H9 (cell line): ENCODE results near the gene UGT1A7. TPM values are rescaled to one million over a fixed set of nuclear protein-coding genes. Genes with fewer than 3 reads are reported as not detected.
"Not testable (repeated sequence)": the region's sequence is repeated elsewhere in the genome, so short reads cannot be mapped to it uniquely, and the experiment has no call there.

ENCODE experiments used
- DNase-seq: peaks from one replicate; pipeline ENCODE4 v3.0.0-alpha.2; 2017
- H2AFZ ChIP-seq: one replicate; pipeline ENCODE4 v1.6.1; 2013; ENCODE audit warnings: mild to moderate bottlenecking, low read length, control low read depth, moderate library complexity
- H2AK5ac ChIP-seq: 2 replicates; pipeline ENCODE4 v1.6.1; 2013; ENCODE audit warnings: low read length, control low read depth, mixed read lengths; ENCODE audit not compliant: insufficient read length
- H2BK120ac ChIP-seq: one replicate; pipeline ENCODE4 v1.6.1; 2013; ENCODE audit warnings: low read depth, mild to moderate bottlenecking, low read length, control low read depth, inconsistent platforms; ENCODE audit not compliant: poor library complexity, severe bottlenecking
- H2BK12ac ChIP-seq: 2 replicates; pipeline ENCODE4 v1.6.1; 2013; ENCODE audit warnings: low read length, control low read depth, mixed read lengths, low read depth; ENCODE audit not compliant: insufficient read length
- H2BK15ac ChIP-seq: 2 replicates; pipeline ENCODE4 v1.6.1; 2013; ENCODE audit warnings: low read depth, low read length, control low read depth
- H2BK20ac ChIP-seq: one replicate; pipeline ENCODE4 v1.6.1; 2013; ENCODE audit warnings: low read depth, mild to moderate bottlenecking, low read length, control low read depth, inconsistent platforms; ENCODE audit not compliant: poor library complexity, severe bottlenecking
- H2BK5ac ChIP-seq: 2 replicates; pipeline ENCODE4 v1.6.1; 2013; ENCODE audit warnings: low read length, control low read depth, mixed read lengths; ENCODE audit not compliant: insufficient read length
- H3K14ac ChIP-seq: 2 replicates; pipeline ENCODE4 v1.6.1; 2013; ENCODE audit warnings: low read length, control low read depth; ENCODE audit not compliant: insufficient read depth
- H3K18ac ChIP-seq: 2 replicates; pipeline ENCODE4 v1.6.1; 2013; ENCODE audit warnings: low read depth, mild to moderate bottlenecking, mixed read lengths, low read length, control low read depth; ENCODE audit not compliant: insufficient read length
- H3K23ac ChIP-seq: 2 replicates; pipeline ENCODE4 v1.6.1; 2013; ENCODE audit warnings: low read length, control low read depth, mixed read lengths, low read depth; ENCODE audit not compliant: insufficient read length
- H3K23me2 ChIP-seq: 2 replicates; pipeline ENCODE4 v1.6.1; 2013; ENCODE audit warnings: low read depth, mild to moderate bottlenecking, mixed read lengths, low read length, control low read depth; ENCODE audit not compliant: insufficient read length, poor library complexity, severe bottlenecking
- H3K27ac ChIP-seq: 2 replicates; pipeline ENCODE4 v1.5.1; 2013; ENCODE audit warnings: low read length, control low read depth, mixed read lengths, low read depth; ENCODE audit not compliant: insufficient read length
- H3K27me3 ChIP-seq: 2 replicates; pipeline ENCODE4 v1.6.1; 2013; ENCODE audit warnings: low read length, control low read depth, inconsistent platforms; ENCODE audit not compliant: insufficient read depth
- H3K4ac ChIP-seq: 2 replicates; pipeline ENCODE4 v1.6.1; 2013; ENCODE audit warnings: low read depth, mild to moderate bottlenecking, control low read depth, inconsistent platforms, low read length, moderate library complexity
- H3K4me1 ChIP-seq: 2 replicates; pipeline ENCODE4 v1.6.1; 2013; ENCODE audit warnings: low read length, control low read depth, inconsistent platforms; ENCODE audit not compliant: insufficient read depth
- H3K4me2 ChIP-seq: 2 replicates; pipeline ENCODE4 v1.6.1; 2013; ENCODE audit warnings: low read length, control low read depth, mixed read lengths; ENCODE audit not compliant: insufficient read length, insufficient read depth
- H3K56ac ChIP-seq: 2 replicates; pipeline ENCODE4 v1.6.1; 2013; ENCODE audit warnings: low read depth, mild to moderate bottlenecking, mixed read lengths, low read length, control low read depth; ENCODE audit not compliant: insufficient read length
- H3K79me1 ChIP-seq: 2 replicates; pipeline ENCODE4 v1.6.1; 2013; ENCODE audit warnings: low read depth, mild to moderate bottlenecking, moderate library complexity, low read length, control low read depth, inconsistent platforms; ENCODE audit not compliant: insufficient read depth, poor library complexity, severe bottlenecking
- H3K79me2 ChIP-seq: 2 replicates; pipeline ENCODE4 v1.6.1; 2013; ENCODE audit warnings: low read length, control low read depth, inconsistent platforms; ENCODE audit not compliant: insufficient read depth
- H3K9ac ChIP-seq: 2 replicates; pipeline ENCODE4 v1.6.1; 2013; ENCODE audit warnings: low read length, control low read depth, mixed read lengths; ENCODE audit not compliant: insufficient read length; ENCODE audit errors: extremely low read depth
- H3K9me3 ChIP-seq: one replicate; pipeline ENCODE4 v1.6.1; 2013; ENCODE audit warnings: low read depth, low read length, inconsistent platforms; ENCODE audit not compliant: control insufficient read depth
- H3T11ph ChIP-seq: one replicate; pipeline ENCODE4 v1.6.1; 2013; ENCODE audit warnings: mild to moderate bottlenecking, low read length, control low read depth, inconsistent platforms
- H4K20me1 ChIP-seq: one replicate; pipeline ENCODE4 v1.6.1; 2013; ENCODE audit not compliant: control insufficient read depth, insufficient read length, insufficient read depth
- H4K5ac ChIP-seq: 2 replicates; pipeline ENCODE4 v1.6.1; 2013; ENCODE audit warnings: low read depth, mild to moderate bottlenecking, mixed read lengths, low read length, control low read depth; ENCODE audit not compliant: insufficient read length
- H4K8ac ChIP-seq: replicated peaks from 2 replicates; pipeline ENCODE4 v1.6.1; 2013; ENCODE audit warnings: low read length, control low read depth, mixed read lengths, low read depth; ENCODE audit not compliant: insufficient read length
- H4K91ac ChIP-seq: 2 replicates; pipeline ENCODE4 v1.6.1; 2013; ENCODE audit warnings: low read depth, mild to moderate bottlenecking, moderate library complexity, mixed read lengths, low read length, control low read depth; ENCODE audit not compliant: insufficient read length
- H3K27ac Mint-ChIP-seq, 3 experiments: 2 replicates in 2 of 3; 3 replicates in 1 of 3; pipeline ENCODE4 v1.8.0; 2020 to 2021; ENCODE audit warnings: mixed read lengths in 3 of 3, mild to moderate bottlenecking in 1 of 3, moderate library complexity in 1 of 3
- H3K27me3 Mint-ChIP-seq: 2 replicates; pipeline ENCODE4 v1.8.0; 2021; ENCODE audit warnings: low read depth, mild to moderate bottlenecking, moderate library complexity, mixed read lengths
- H3K36me3 Mint-ChIP-seq, 3 experiments: 2 replicates in 2 of 3; 3 replicates in 1 of 3; pipeline ENCODE4 v1.8.0; 2020 to 2021; ENCODE audit warnings: low read depth in 3 of 3, mixed read lengths in 3 of 3; ENCODE audit not compliant: insufficient read depth in 1 of 3
- H3K4me1 Mint-ChIP-seq, 2 experiments: 2 replicates each; pipeline ENCODE4 v1.8.0; 2020; ENCODE audit warnings: mixed read lengths in 2 of 2
- H3K4me3 Mint-ChIP-seq, 2 experiments: 2 replicates in 1 of 2; 3 replicates in 1 of 2; pipeline ENCODE4 v1.8.0; 2020 to 2021; ENCODE audit warnings: mild to moderate bottlenecking in 2 of 2, mixed read lengths in 2 of 2, moderate library complexity in 1 of 2
- H3K9me3 Mint-ChIP-seq, 2 experiments: 2 replicates in 1 of 2; 3 replicates in 1 of 2; pipeline ENCODE4 v1.8.0; 2020; ENCODE audit warnings: mild to moderate bottlenecking in 2 of 2, mixed read lengths in 2 of 2, moderate library complexity in 1 of 2
- WGBS: extraction: QIAGEN DNeasy Blood & Tissue Kit; methylation state at CpG from one replicate; pipeline ENCODE4 v1.1.7; 2013; ENCODE audit warnings: missing lambda C conversion rate, low lambda C conversion rate, mixed read lengths; ENCODE audit not compliant: insufficient read length; ENCODE audit errors: extremely low coverage; 5-methylcytosine and 5-hydroxymethylcytosine counted together
- total RNA-seq: library from RNA; stranded (reverse); gene quantifications from 2 replicates; pipeline ENCODE4 v1.2.1, GENCODE V29; 2021

UGT1A7 gene
- total RNA-seq, 1 experiment from 2014 or later, result not detected

- H3K23ac ChIP-seq, H4K5ac ChIP-seq, H3K79me1 ChIP-seq, H3K4ac ChIP-seq, H3K9me3 ChIP-seq, H3K27me3 ChIP-seq, H3K23me2 ChIP-seq, H3K4me3 Mint-ChIP-seq, H2BK12ac ChIP-seq, H2BK15ac ChIP-seq, H4K91ac ChIP-seq, H2BK5ac ChIP-seq, H3K79me2 ChIP-seq, DNase-seq, H2BK20ac ChIP-seq, H4K8ac ChIP-seq, H3K14ac ChIP-seq, H3K56ac ChIP-seq, H2BK120ac ChIP-seq, H2AFZ ChIP-seq, H3K27ac Mint-ChIP-seq, H3K4me1 ChIP-seq, H4K20me1 ChIP-seq, H3K4me1 Mint-ChIP-seq, H2AK5ac ChIP-seq, H3K4me2 ChIP-seq, H3K27ac ChIP-seq, H3K9ac ChIP-seq, H3K18ac ChIP-seq, H3T11ph ChIP-seq: not testable (repeated sequence)
- Mint-ChIP-seq H3K9me3 (peaks cover 44 to 49% of the 10 kb centered on the region in 2 experiments), H3K27me3 (peaks cover 22% of the 10 kb centered on the region), H3K36me3 (peaks cover 8 to 19% (median 9%) of the 10 kb centered on the region in 3 experiments; a peak in 6 of 7 replicates)
- WGBS, result no CpG with 5 or more reads among the region's 2 CpGs
Observed at GRCh38 chr2:233751212-233752009, 69.7 kb downstream of the UGT1A7 start.
